Heart right ventricle (tissue), 16 donors: Measurements from ENCODE around the gene NCS1. TPM values are rescaled to one million over a fixed set of nuclear protein-coding genes. Genes with fewer than 3 reads are reported as not detected.

Experiments
- ATAC-seq, 8 donors: fragments of 200-7000 bp; cut with Tn5 transposase; one replicate each; pipeline ENCODE4 v1.9.1; 2020; ENCODE audit warnings: mild to moderate bottlenecking in 8 of 8, moderate library complexity in 8 of 8, moderate number of reproducible peaks in 1 of 8
- DNase-seq, 2 donors: peaks; one replicate each; pipeline ENCODE4 v3.0.0-alpha.2; 2020
- H3K27ac ChIP-seq, 10 donors: fragments of 200-600 bp; sonication (generic) in 2 of 10; one replicate each; pipeline versions ENCODE4 v1.5.0 to v1.8.0; 2020 to 2022; ENCODE audit warnings: mild to moderate bottlenecking in 3 of 10
- H3K27me3 ChIP-seq, 7 donors: fragments of 200-600 bp; one replicate each; pipeline ENCODE4 v1.8.0; 2021 to 2022; ENCODE audit warnings: mild to moderate bottlenecking in 2 of 7
- H3K36me3 ChIP-seq, 9 donors: fragments of 200-600 bp; sonication (generic) in 1 of 9; one replicate each; pipeline versions ENCODE4 v1.5.0 to v1.8.0; 2020 to 2022; ENCODE audit warnings: mild to moderate bottlenecking in 2 of 9
- H3K4me1 ChIP-seq, 9 donors: fragments of 200-600 bp; sonication (generic) in 1 of 9; one replicate each; pipeline versions ENCODE4 v1.5.0 to v1.8.0; 2020 to 2022; ENCODE audit warnings: mild to moderate bottlenecking in 4 of 9
- H3K4me3 ChIP-seq, 10 donors: fragments of 200-600 bp; sonication (generic) in 2 of 10; one replicate each; pipeline versions ENCODE4 v1.5.0 to v1.8.0; 2020 to 2022; ENCODE audit warnings: mild to moderate bottlenecking in 7 of 10, moderate library complexity in 2 of 10
- H3K9me3 ChIP-seq, 11 donors: fragments of 200-600 bp in 10 of 11; sonication (generic) in 2 of 11; one replicate each; pipeline versions ENCODE4 v1.5.0 to v1.8.0; 2013 to 2022; ENCODE audit warnings: mild to moderate bottlenecking in 2 of 11, control low read depth in 1 of 11, moderate library complexity in 1 of 11
- WGBS, 2 donors: extraction: QIAGEN DNeasy Blood & Tissue Kit; methylation state at CpG; one replicate each; pipeline ENCODE4 v1.1.7; 2013; ENCODE audit warnings: inconsistent platforms in 1 of 2; 5-methylcytosine and 5-hydroxymethylcytosine counted together
- intact Hi-C, 10 donors: fragments of 100-400 bp; cut with DNase I; formaldehyde crosslinking; loops; one replicate each; pipeline versions ENCODE4 v1.11.1 to v1.14.2; 2022
- polyA plus RNA-seq, 2 donors: library from polyadenylated mRNA; stranded (reverse); fragments of 200-250 nt; gene quantifications; one replicate each; pipeline ENCODE4 v1.2.3, GENCODE V29; 2013
- total RNA-seq, 10 donors: library from RNA; stranded (reverse); fragmentation: NEBNext Ultra II Directional in 3 of 10; extraction: Animal tissue kit (Norgen Biotek cat#: 25700) in 3 of 10; gene quantifications; one replicate each; pipeline versions ENCODE4 v1.2.1 to v1.2.4, GENCODE V29; 2021 to 2023
- TF ChIP-seq, protein P1 (sequence below), 9 donors: fragments of 200-600 bp; sonication (generic) in 2 of 9; IDR thresholded peaks; one replicate each; pipeline versions ENCODE4 v1.5.0 to v1.8.0; 2021 to 2022; ENCODE audit warnings: antibody characterized with exemption in 9 of 9, mild to moderate bottlenecking in 5 of 9, moderate library complexity in 1 of 9
- donor health status: Arrhythmogenic right ventricular cardiomyopathy.
- donor health status: ischemic (EF 13 %, LVEDD 7.1; RV severe dilation, severe dysfunction).
- donor health status: healthy with polysubstance abuse.
- donor health status: DM: no; HTN: yes; CAD: no.
- donor health status: DM: no; HTN: no; CAD: no.
- donor health status: ischemic (EF 25% LVEDD 6.9; RV normal size, moderate dysfunction).
- donor health status: ischemic (EF 25% LVEDD 5.7; RV mildly dilated, moderate dysfunction).
- donor health status: healthy.
- donor health status: DM: yes; HTN: yes; CAD: no.
- donor health status: Ischemic cardiomyopathy.
- donor health status: ischemic (EF 35%, LVEDD 5.7; RV mildly dilated, moderate dysfunction).
- donor health status: nonischemic (EF 11% LVEDD 7.7; RV severe dilation, severe dysfunction).
- donor health status: DM: yes; HTN: yes; CAD: no.
- donor health status: PGD.
- donor health status: ischemic (EF 29% LVEDD 5.4; RV normal size, mild dysfunction).
- donor health status: nonischemic (EF 23%, LVEDD 6.1; RV moderate dilation, normal function).

Gene NCS1
- total and polyA plus RNA-seq, 12 donors: 2.0 to 16.2 (median 7.0) TPM

GRCh38 chr9:130177898-130178805, 5.9 kb downstream of the NCS1 start:
- TF ChIP-seq, protein P1, sequence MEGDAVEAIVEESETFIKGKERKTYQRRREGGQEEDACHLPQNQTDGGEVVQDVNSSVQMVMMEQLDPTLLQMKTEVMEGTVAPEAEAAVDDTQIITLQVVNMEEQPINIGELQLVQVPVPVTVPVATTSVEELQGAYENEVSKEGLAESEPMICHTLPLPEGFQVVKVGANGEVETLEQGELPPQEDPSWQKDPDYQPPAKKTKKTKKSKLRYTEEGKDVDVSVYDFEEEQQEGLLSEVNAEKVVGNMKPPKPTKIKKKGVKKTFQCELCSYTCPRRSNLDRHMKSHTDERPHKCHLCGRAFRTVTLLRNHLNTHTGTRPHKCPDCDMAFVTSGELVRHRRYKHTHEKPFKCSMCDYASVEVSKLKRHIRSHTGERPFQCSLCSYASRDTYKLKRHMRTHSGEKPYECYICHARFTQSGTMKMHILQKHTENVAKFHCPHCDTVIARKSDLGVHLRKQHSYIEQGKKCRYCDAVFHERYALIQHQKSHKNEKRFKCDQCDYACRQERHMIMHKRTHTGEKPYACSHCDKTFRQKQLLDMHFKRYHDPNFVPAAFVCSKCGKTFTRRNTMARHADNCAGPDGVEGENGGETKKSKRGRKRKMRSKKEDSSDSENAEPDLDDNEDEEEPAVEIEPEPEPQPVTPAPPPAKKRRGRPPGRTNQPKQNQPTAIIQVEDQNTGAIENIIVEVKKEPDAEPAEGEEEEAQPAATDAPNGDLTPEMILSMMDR (IDR thresholded peaks at IDR 0.05): no peak
- Histone ChIP-seq H3K27ac (no peak overlapping the region), H3K36me3 (no peaks in the 10 kb centered on the region), H3K9me3 (no peaks in the 10 kb centered on the region), H3K27me3 (peaks cover 0 to 10% (median under 1%) of the 10 kb centered on the region in 7 donors), H3K4me3 (no peak overlapping the region), H3K4me1 (peaks cover 2 to 17% (median 6%) of the 10 kb centered on the region in 9 donors)
- WGBS, 2 donors: 62 to 71% methylated on average over 20 of the region's 20 CpGs
- intact Hi-C loops: no loop called here
- ATAC-seq (no peak), DNase-seq (no peak)

- intact Hi-C loops: no loop called here
- no peaks in the 10 kb centered on the region for H3K9me3 ChIP-seq
- H3K4me3 ChIP-seq: no peak overlapping the region
- no peaks in the 10 kb centered on the region for H3K27me3 ChIP-seq
- ATAC-seq (no peak), DNase-seq (no peak)
- 81 to 89% methylated on average over 2 of the region's 2 CpGs for WGBS, 2 donors
- TF ChIP-seq, protein P1 (IDR thresholded peaks at IDR 0.05): no peak
- H3K4me1 ChIP-seq: peaks cover 2 to 15% (median 9%) of the 10 kb centered on the region in 9 donors
- no peak overlapping the region for H3K27ac ChIP-seq
- no peaks in the 10 kb centered on the region for H3K36me3 ChIP-seq
These were observed 7.2 kb downstream of the NCS1 start for GRCh38 chr9:130179331-130179907.

GRCh38 chr9:130180516-130180915, 8.3 kb downstream of the NCS1 start:
- 89 to 91% methylated on average over 12 of the region's 12 CpGs for WGBS, 2 donors
- intact Hi-C loops: no loop called here
- no peaks in the 10 kb centered on the region for H3K9me3 ChIP-seq
- TF ChIP-seq, protein P1 (IDR thresholded peaks at IDR 0.05): no peak
- H3K4me3 ChIP-seq: no peak overlapping the region
- no peak overlapping the region for H3K27ac ChIP-seq
- DNase-seq (no peak), ATAC-seq (no peak)
- no peaks in the 10 kb centered on the region for H3K27me3 ChIP-seq
- no peaks in the 10 kb centered on the region for H3K36me3 ChIP-seq
- peaks cover 2 to 18% (median 11%) of the 10 kb centered on the region in 9 donors for H3K4me1 ChIP-seq

DNA sequence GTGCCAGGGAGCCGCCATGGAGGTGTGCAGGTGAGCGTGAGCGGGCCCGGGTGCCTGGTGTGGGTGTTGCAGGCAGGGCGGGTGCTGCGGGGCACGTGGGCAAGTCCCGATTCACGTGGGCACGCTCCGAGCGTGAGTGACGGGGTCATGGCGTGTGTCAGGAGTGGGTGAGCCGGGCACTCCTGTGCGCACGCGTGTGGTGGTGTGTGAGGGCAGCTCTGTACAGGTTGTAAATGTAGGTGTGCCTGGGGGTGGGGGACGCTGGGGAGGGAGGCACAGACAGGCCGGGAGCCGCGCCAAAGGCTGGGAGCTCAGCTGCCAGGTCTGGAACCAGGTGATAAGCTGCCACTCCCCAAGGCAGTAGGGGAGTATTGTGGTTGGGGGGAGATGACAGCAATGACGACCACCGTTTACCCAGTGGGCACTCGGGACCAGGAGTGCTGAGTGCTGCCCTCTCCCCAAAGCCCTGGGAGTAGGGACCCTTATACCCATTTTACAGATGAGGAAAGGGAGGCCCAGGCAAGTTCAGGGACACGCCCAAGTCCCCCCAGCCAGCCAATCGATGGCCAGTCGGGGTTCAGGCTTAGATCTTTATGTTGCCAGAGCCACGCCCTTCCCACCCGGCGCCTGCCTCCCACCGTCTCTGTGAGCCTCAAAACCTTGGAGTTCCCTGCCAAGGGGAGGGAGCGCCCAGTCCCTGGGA, 9.6 kb downstream of the NCS1 start:
- Histone ChIP-seq H3K27ac (no peak overlapping the region), H3K4me1 (peaks cover 2 to 31% (median 15%) of the 10 kb centered on the region in 9 donors), H3K36me3 (no peaks in the 10 kb centered on the region), H3K9me3 (no peaks in the 10 kb centered on the region), H3K27me3 (no peaks in the 10 kb centered on the region), H3K4me3 (no peak overlapping the region)
- DNase-seq (no peak), ATAC-seq (no peak)
- TF ChIP-seq, protein P1 (IDR thresholded peaks at IDR 0.05): no peak
- intact Hi-C loops: no loop called here
- 87 to 92% methylated on average over 32 to 33 of the region's 33 CpGs for WGBS, 2 donors
